ENCODE data around the gene CC2D2A. TPM values are rescaled to one million over a fixed set of nuclear protein-coding genes. Genes with fewer than 3 reads are reported as not detected.
A peak's percentile ranks its signal among the peaks of the same experiment; 100 is the strongest.

Gene CC2D2A
- total RNA-seq, 1 experiment from 2014 or later = 10.2 TPM

- no peak overlapping the region for H3K4me3 Mint-ChIP-seq
- CTCF ChIA-PET = no interaction called here
- DNase-seq (ENCODE audit: low spot score) = no peak
- no peaks in the 10 kb centered on the region for H3K27me3 Mint-ChIP-seq (ENCODE audit: low read depth)
- H3K27ac Mint-ChIP-seq = no peak overlapping the region
- 0 out of 2 replicates have a peak, but pooled peaks cover 2% of the 10 kb centered on the region for H3K36me3 Mint-ChIP-seq
- no peaks in the 10 kb centered on the region for H3K9me3 Mint-ChIP-seq
- no peaks in the 10 kb centered on the region for H3K4me1 Mint-ChIP-seq
- POLR2A ChIA-PET = no interaction called here
- no peak for ATAC-seq
- TF ChIP-seq ATF1 (CRISPR knock-in tag; IDR thresholded peaks at IDR 0.05) (no peak), E2F5 (CRISPR knock-in tag; IDR thresholded peaks at IDR 0.05) (no peak), PRRX2 (CRISPR knock-in tag; IDR thresholded peaks at IDR 0.05) (no peak), ZNF232 (CRISPR knock-in tag; IDR thresholded peaks at IDR 0.05) (no peak), GRHL2 (CRISPR knock-in tag; IDR thresholded peaks at IDR 0.05; ENCODE audit: insufficient replicate concordance, severe bottlenecking) (no peak), NR2C2 (CRISPR knock-in tag; IDR thresholded peaks at IDR 0.05) (no peak), ZNF317 (CRISPR knock-in tag; IDR thresholded peaks at IDR 0.05; ENCODE audit: borderline replicate concordance, low read depth) (no peak), MAX (CRISPR knock-in tag; IDR thresholded peaks at IDR 0.05) (no peak), SMAD4 (CRISPR knock-in tag; IDR thresholded peaks at IDR 0.05) (no peak), GABPB1 (CRISPR knock-in tag; IDR thresholded peaks at IDR 0.05) (no peak), FOXP1 (CRISPR knock-in tag; IDR thresholded peaks at IDR 0.05; ENCODE audit: borderline replicate concordance) (no peak), KAT7 (CRISPR knock-in tag; IDR thresholded peaks at IDR 0.05; ENCODE audit: borderline replicate concordance) (no peak), NFATC4 (CRISPR knock-in tag; IDR thresholded peaks at IDR 0.05) (no peak), GTF2I (CRISPR knock-in tag; conservative IDR thresholded peaks at IDR 0.05) (no peak), ZNF219 (CRISPR knock-in tag; IDR thresholded peaks at IDR 0.05; ENCODE audit: borderline replicate concordance) (no peak)
These were observed 67.1 kb downstream of the CC2D2A start for GRCh38 chr4:15536552-15537499.

DNA sequence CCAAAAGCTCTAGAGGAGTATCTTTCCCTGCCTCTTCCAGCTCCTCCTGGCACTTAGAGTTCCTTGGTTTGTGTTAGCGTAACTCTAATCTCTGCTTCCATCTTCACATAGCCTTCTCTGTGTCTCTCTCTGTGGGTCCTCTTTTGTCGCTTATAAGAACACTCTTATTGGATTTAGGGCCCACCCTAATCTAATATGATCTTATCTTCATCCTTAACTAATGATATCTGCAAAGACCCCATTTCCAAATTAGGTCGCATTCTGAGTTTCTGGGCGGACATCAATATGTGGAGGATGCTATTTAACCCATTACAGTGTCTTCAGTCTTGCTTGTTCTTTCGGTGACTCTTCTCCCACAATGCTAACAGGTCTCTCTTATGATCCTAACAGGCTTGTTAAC lies 72.3 kb downstream of the CC2D2A start:
- H3K36me3 Mint-ChIP-seq = peaks cover 4% of the 10 kb centered on the region; the same call in 1 of the 2 replicates
- ChIA-PET POLR2A (no interaction called here), CTCF (interaction anchor here (0.5 kb wide), 1 partner anchor 1013 kb away, joined by 3 read pairs; no protein-coding TSS in a partner anchor)
- no peak overlapping the region for H3K4me3 Mint-ChIP-seq
- no peaks in the 10 kb centered on the region for H3K27me3 Mint-ChIP-seq (ENCODE audit: low read depth)
- DNase-seq (ENCODE audit: low spot score) (no peak), ATAC-seq (no peak)
- H3K9me3 Mint-ChIP-seq = no peaks in the 10 kb centered on the region
- TF ChIP-seq, protein P1, sequence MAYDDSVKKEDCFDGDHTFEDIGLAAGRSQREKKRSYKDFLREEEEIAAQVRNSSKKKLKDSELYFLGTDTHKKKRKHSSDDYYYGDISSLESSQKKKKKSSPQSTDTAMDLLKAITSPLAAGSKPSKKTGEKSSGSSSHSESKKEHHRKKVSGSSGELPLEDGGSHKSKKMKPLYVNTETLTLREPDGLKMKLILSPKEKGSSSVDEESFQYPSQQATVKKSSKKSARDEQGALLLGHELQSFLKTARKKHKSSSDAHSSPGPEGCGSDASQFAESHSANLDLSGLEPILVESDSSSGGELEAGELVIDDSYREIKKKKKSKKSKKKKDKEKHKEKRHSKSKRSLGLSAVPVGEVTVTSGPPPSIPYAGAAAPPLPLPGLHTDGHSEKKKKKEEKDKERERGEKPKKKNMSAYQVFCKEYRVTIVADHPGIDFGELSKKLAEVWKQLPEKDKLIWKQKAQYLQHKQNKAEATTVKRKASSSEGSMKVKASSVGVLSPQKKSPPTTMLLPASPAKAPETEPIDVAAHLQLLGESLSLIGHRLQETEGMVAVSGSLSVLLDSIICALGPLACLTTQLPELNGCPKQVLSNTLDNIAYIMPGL (CRISPR knock-in tag; IDR thresholded peaks at IDR 0.05) = no peak
- TF ChIP-seq ZNF671 (CRISPR knock-in tag; IDR thresholded peaks at IDR 0.05) (no peak), MXD4 (CRISPR knock-in tag; IDR thresholded peaks at IDR 0.05; ENCODE audit: borderline replicate concordance) (no peak), ZBTB43 (CRISPR knock-in tag; IDR thresholded peaks at IDR 0.05) (no peak), NR1H2 (CRISPR knock-in tag; IDR thresholded peaks at IDR 0.05) (no peak), E2F5 (CRISPR knock-in tag; IDR thresholded peaks at IDR 0.05) (no peak)
- peak overlapping the region; percentile 74; the same call in 1 of the 2 replicates for H3K27ac Mint-ChIP-seq
- H3K4me1 Mint-ChIP-seq = peaks cover 26% of the 10 kb centered on the region

All from WTC11 (cell line).